Gastroesophageal sphincter (tissue), 3 donors: ENCODE results near the gene SUCNR1.

Experiments used
- POLR2A ChIP-seq, 2 donors: fragments of 450-650 bp; IDR thresholded peaks; one replicate each; pipeline ENCODE4 v1.6.1; 2017; ENCODE audit warnings: antibody characterized with exemption in 2 of 2, mild to moderate bottlenecking in 2 of 2, moderate library complexity in 1 of 2
- POLR2AphosphoS5 ChIP-seq: sonication (generic); formaldehyde crosslinking; IDR thresholded peaks from one replicate; pipeline ENCODE4 v1.6.1; 2017; ENCODE audit warnings: antibody characterized with exemption
- TF ChIP-seq, protein P1 (sequence below), 4 experiments: fragments of 200-600 bp in 2 of 4; fragments of 450-650 bp in 2 of 4; sonication (generic) in 1 of 4; IDR thresholded peaks; one replicate each; pipeline ENCODE4 v1.5.1; 2017 to 2019; ENCODE audit warnings: antibody characterized with exemption in 4 of 4, mild to moderate bottlenecking in 2 of 4, moderate library complexity in 2 of 4

DNA sequence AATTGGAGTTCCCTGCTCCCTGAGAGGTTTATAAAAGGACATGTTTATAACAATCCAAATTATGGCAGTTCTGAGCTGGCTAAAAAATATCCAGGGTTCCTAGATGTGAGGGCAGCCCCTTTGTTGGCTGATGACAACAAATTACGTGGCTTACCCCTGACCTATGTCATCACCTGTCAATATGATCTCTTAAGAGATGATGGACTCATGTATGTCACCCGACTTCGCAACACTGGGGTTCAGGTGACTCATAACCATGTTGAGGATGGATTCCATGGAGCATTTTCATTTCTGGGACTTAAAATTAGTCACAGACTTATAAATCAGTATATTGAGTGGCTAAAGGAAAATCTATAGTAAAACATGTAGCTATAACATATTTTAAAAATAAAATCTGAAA, 45.6 kb upstream of the SUCNR1 start:
- no peak for TF ChIP-seq POLR2A (IDR thresholded peaks at IDR 0.05)
- TF ChIP-seq, protein P1, sequence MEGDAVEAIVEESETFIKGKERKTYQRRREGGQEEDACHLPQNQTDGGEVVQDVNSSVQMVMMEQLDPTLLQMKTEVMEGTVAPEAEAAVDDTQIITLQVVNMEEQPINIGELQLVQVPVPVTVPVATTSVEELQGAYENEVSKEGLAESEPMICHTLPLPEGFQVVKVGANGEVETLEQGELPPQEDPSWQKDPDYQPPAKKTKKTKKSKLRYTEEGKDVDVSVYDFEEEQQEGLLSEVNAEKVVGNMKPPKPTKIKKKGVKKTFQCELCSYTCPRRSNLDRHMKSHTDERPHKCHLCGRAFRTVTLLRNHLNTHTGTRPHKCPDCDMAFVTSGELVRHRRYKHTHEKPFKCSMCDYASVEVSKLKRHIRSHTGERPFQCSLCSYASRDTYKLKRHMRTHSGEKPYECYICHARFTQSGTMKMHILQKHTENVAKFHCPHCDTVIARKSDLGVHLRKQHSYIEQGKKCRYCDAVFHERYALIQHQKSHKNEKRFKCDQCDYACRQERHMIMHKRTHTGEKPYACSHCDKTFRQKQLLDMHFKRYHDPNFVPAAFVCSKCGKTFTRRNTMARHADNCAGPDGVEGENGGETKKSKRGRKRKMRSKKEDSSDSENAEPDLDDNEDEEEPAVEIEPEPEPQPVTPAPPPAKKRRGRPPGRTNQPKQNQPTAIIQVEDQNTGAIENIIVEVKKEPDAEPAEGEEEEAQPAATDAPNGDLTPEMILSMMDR (IDR thresholded peaks at IDR 0.05) = no peak
- no peak for TF ChIP-seq POLR2AphosphoS5
